Measurements from ENCODE around the gene TSSC4.

TSSC4 gene

DNA sequence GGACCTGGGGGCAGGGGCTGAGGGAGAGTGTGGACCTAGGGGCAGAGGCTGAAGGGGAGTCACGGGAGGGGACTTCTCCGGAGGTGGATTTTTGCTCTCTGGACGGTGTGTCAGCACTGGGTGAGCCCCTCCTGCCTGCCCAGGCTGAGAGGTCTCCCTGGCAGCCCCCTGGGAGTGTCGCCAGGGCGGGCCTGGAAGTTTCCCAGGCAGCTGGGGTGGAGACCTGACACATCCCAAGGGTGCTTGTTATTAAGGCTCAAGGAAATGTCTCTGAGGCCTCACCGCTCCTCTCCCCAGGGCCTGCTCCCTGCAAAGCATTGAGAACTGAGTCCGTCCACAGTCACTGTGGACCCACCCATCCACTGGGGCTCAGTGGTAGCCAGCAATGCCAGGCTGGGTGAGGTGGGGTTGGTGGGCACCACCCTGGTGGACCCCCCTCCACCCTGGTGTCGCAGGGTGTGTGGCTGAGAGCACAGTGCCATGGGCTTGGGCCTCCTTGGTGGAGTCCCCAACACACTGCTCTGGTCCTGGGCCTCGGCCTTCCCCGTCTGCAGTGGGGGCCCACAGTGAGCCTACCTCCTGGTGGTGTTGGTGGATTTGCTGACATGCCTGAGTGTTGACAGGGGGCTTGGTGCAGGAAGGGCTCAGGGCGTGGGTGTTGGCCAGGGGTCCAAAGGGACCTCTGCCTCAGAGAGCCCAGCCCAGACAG lies 20.9 kb upstream of the TSSC4 start:
- no peak overlapping the region for H3K27ac Mint-ChIP-seq
- no peak for DNase-seq
- TF ChIP-seq CTCF (IDR thresholded peaks at IDR 0.05) = no peak
- H3K36me3 Mint-ChIP-seq (ENCODE audit: low read depth) = no peaks in the 10 kb centered on the region
- H3K9me3 Mint-ChIP-seq = no peaks in the 10 kb centered on the region
- H3K27me3 Mint-ChIP-seq (ENCODE audit: low read depth, poor library complexity) = peaks cover 17% of the 10 kb centered on the region
- peaks cover 41% of the 10 kb centered on the region for H3K4me1 Mint-ChIP-seq
- peak overlapping the region; percentile 87 for H3K4me3 Mint-ChIP-seq

DNA sequence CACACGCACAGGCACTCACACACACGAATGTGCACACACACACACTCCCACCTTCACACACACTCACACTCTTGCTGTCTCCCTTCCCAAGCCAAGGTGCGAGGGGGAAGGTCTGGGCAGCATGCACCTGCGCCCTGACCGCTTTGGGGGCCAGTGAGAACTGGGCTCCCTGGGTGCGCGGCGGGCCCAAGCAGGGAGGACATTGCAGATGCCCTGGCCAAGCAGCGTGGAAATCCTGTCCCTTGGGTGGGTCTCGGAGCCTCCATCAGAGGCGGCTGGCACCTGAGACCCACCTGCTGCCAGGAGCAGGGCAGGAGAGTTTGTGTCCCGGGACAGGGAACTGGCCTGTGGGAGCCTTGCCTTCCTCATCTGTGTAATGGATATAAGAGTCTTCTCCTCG lies 20.2 kb upstream of the TSSC4 start:
- no peak for DNase-seq
- Mint-ChIP-seq H3K4me1 (peaks cover 42% of the 10 kb centered on the region), H3K36me3 (ENCODE audit: low read depth) (no peaks in the 10 kb centered on the region), H3K27ac (no peak overlapping the region), H3K9me3 (no peaks in the 10 kb centered on the region), H3K27me3 (ENCODE audit: low read depth, poor library complexity) (peaks cover 14% of the 10 kb centered on the region), H3K4me3 (peak overlapping the region; percentile 40)
- no peak for TF ChIP-seq CTCF (IDR thresholded peaks at IDR 0.05)

GRCh38 chr11:2380807-2381350 lies 19.7 kb upstream of the TSSC4 start:
- Mint-ChIP-seq H3K36me3 (ENCODE audit: low read depth) (no peaks in the 10 kb centered on the region), H3K4me1 (peaks cover 46% of the 10 kb centered on the region), H3K9me3 (no peaks in the 10 kb centered on the region), H3K4me3 (no peak overlapping the region), H3K27ac (no peak overlapping the region), H3K27me3 (ENCODE audit: low read depth, poor library complexity) (peaks cover 10% of the 10 kb centered on the region)
- no peak for DNase-seq
- no peak for TF ChIP-seq CTCF (IDR thresholded peaks at IDR 0.05)

DNA sequence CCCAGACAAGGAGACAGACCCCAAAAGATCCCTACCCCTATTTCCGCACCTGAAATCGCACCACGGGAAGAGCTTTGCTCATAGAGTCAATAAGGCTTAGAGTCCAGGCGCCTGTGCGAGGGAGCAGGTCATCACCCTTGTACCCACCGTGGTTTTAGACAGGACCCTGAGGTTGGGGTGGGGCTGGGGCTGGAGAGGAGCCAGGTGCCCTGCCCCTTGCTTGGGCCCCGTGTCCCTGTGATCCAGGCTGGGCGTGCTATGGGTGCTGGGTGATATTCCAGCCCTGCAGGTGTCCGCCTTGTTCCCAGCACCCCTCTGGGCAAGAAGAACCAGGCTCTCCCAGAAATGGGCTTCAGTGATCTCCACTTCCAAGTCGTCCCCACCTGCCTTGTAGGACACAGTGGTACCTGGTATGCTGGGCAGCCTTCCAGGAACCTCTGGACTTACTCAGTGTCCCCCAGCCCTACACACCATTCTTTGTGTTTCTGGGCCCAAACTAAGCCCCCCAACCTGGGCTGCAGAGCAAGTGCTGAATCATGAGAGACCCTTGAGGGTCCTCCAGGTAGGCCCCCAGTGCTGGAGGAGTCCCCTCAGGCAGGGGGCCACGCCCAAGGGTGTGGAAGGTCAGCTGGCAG lies 18.9 kb upstream of the TSSC4 start:
- no peak for TF ChIP-seq CTCF (IDR thresholded peaks at IDR 0.05)

GRCh38 chr11:2382129-2382517 lies 18.4 kb upstream of the TSSC4 start:
- Mint-ChIP-seq H3K27me3 (ENCODE audit: low read depth, poor library complexity) (no peaks in the 10 kb centered on the region), H3K27ac (no peak overlapping the region), H3K9me3 (no peaks in the 10 kb centered on the region), H3K4me3 (no peak overlapping the region), H3K4me1 (peaks cover 51% of the 10 kb centered on the region), H3K36me3 (ENCODE audit: low read depth) (no peaks in the 10 kb centered on the region)
- no peak for DNase-seq
- TF ChIP-seq CTCF (IDR thresholded peaks at IDR 0.05) = no peak

More for the DNA sequence above, 18.9 kb upstream of the TSSC4 start:
- no peak for DNase-seq
- no peak overlapping the region for H3K4me3 Mint-ChIP-seq
- H3K36me3 Mint-ChIP-seq (ENCODE audit: low read depth) = no peaks in the 10 kb centered on the region
- peaks cover 2% of the 10 kb centered on the region for H3K27me3 Mint-ChIP-seq (ENCODE audit: low read depth, poor library complexity)
- H3K9me3 Mint-ChIP-seq = no peaks in the 10 kb centered on the region
- no peak overlapping the region for H3K27ac Mint-ChIP-seq
- peaks cover 46% of the 10 kb centered on the region for H3K4me1 Mint-ChIP-seq

All from nephron progenitor cell (in vitro differentiated cells).